ENCODE results near the gene STEAP4. TPM values are rescaled to one million over a fixed set of nuclear protein-coding genes. Genes with fewer than 3 reads are reported as not detected.

The STEAP4 gene
- polyA plus RNA-seq, 1 of the 3 experiments (the other 2 are of a cell fraction) = not detected

GRCh38 chr7:88302486-88302885 is 4.2 kb downstream of the STEAP4 start:
- DNase-seq = no peak
- no peak overlapping the region for H3K4me3 ChIP-seq (ENCODE audit: low read depth in 2 of 2, low read length in 1 of 2)
- no peaks in the 10 kb centered on the region for H3K27me3 ChIP-seq (ENCODE audit: insufficient read depth)
- no peaks in the 10 kb centered on the region for H3K9me2 ChIP-seq
- no peaks in the 10 kb centered on the region for H3K4me1 ChIP-seq (ENCODE audit: control insufficient read depth in 1 of 2, insufficient read depth in 2 of 2, low read depth in 1 of 2, low read length in 1 of 2)
- no peaks in the 10 kb centered on the region for H3F3A ChIP-seq (replicated peaks; ENCODE audit: insufficient read depth)
- H2AFZ ChIP-seq (ENCODE audit: low read depth) = no peak overlapping the region
- ChIA-PET CTCF (no interaction called here), POLR2A (no interaction called here)
- WGBS (ENCODE audit: low lambda C conversion rate) = 66% methylated on average over 6 of the region's 6 CpGs
- H3K36me3 ChIP-seq (replicated peaks in 1 of 2; ENCODE audit: control insufficient read depth in 1 of 2, insufficient read depth in 2 of 2, low read length in 1 of 2) = no peaks in the 10 kb centered on the region
- H4K20me1 ChIP-seq (ENCODE audit: insufficient read depth) = no peaks in the 10 kb centered on the region
- H3K9ac ChIP-seq = no peak overlapping the region
- H3K27ac ChIP-seq (ENCODE audit: low read depth in 2 of 2, low read length in 1 of 2) = no peak overlapping the region
- H3K4me2 ChIP-seq = no peak overlapping the region
- H3K79me2 ChIP-seq (ENCODE audit: insufficient read depth) = no peaks in the 10 kb centered on the region
- no peak for TF ChIP-seq TCF12 (IDR thresholded peaks at IDR 0.05)
- TF ChIP-seq CHD2 (IDR thresholded peaks at IDR 0.05; ENCODE audit: low read length, partially characterized antibody) = no peak
- no peak for TF ChIP-seq EZH2phosphoT487 (IDR thresholded peaks at IDR 0.05; ENCODE audit: borderline replicate concordance, low read depth)
- TF ChIP-seq SMC3 (IDR thresholded peaks at IDR 0.05; ENCODE audit: low read depth, low read length) = no peak
- no peaks in the 10 kb centered on the region for H3K9me3 ChIP-seq

GRCh38 chr7:88301924-88302323 is 4.8 kb downstream of the STEAP4 start:
- Histone ChIP-seq H3K9me3 (no peaks in the 10 kb centered on the region), H2AFZ (ENCODE audit: low read depth) (no peak overlapping the region), H3K79me2 (ENCODE audit: insufficient read depth) (no peaks in the 10 kb centered on the region), H3K4me2 (no peak overlapping the region), H4K20me1 (ENCODE audit: insufficient read depth) (no peaks in the 10 kb centered on the region), H3K27ac (ENCODE audit: low read depth in 2 of 2, low read length in 1 of 2) (no peak overlapping the region), H3K4me1 (ENCODE audit: control insufficient read depth in 1 of 2, insufficient read depth in 2 of 2, low read depth in 1 of 2, low read length in 1 of 2) (no peaks in the 10 kb centered on the region), H3K27me3 (ENCODE audit: insufficient read depth) (no peaks in the 10 kb centered on the region), H3K36me3 (replicated peaks in 1 of 2; ENCODE audit: control insufficient read depth in 1 of 2, insufficient read depth in 2 of 2, low read length in 1 of 2) (no peaks in the 10 kb centered on the region), H3K9me2 (no peaks in the 10 kb centered on the region), H3K4me3 (ENCODE audit: low read depth in 2 of 2, low read length in 1 of 2) (no peak overlapping the region), H3K9ac (no peak overlapping the region), H3F3A (replicated peaks; ENCODE audit: insufficient read depth) (no peaks in the 10 kb centered on the region)
- ChIA-PET CTCF (no interaction called here), POLR2A (no interaction called here)
- 10% methylated on average over 1 of the region's 1 CpG for WGBS (ENCODE audit: low lambda C conversion rate)
- DNase-seq = no peak
- TF ChIP-seq SMC3 (IDR thresholded peaks at IDR 0.05; ENCODE audit: low read depth, low read length) = no peak

GRCh38 chr7:88300401-88300945 is 6.2 kb downstream of the STEAP4 start:
- CTCF ChIA-PET = interaction anchor here (1.4 to 2.0 kb wide), 3 partner anchors 35 to 57 kb away, joined by 3 to 6 read pairs (median 3); no protein-coding TSS in a partner anchor
- Histone ChIP-seq H3F3A (replicated peaks; ENCODE audit: insufficient read depth) (no peaks in the 10 kb centered on the region), H3K4me2 (no peak overlapping the region), H3K9ac (no peak overlapping the region), H3K4me1 (ENCODE audit: control insufficient read depth in 1 of 2, insufficient read depth in 2 of 2, low read depth in 1 of 2, low read length in 1 of 2) (no peaks in the 10 kb centered on the region), H3K9me2 (no peaks in the 10 kb centered on the region), H4K20me1 (ENCODE audit: insufficient read depth) (no peaks in the 10 kb centered on the region), H2AFZ (ENCODE audit: low read depth) (no peak overlapping the region), H3K4me3 (ENCODE audit: low read depth in 2 of 2, low read length in 1 of 2) (no peak overlapping the region), H3K9me3 (no peaks in the 10 kb centered on the region), H3K27ac (ENCODE audit: low read depth in 2 of 2, low read length in 1 of 2) (no peak overlapping the region), H3K36me3 (replicated peaks in 1 of 2; ENCODE audit: control insufficient read depth in 1 of 2, insufficient read depth in 2 of 2, low read length in 1 of 2) (no peaks in the 10 kb centered on the region), H3K27me3 (ENCODE audit: insufficient read depth) (no peaks in the 10 kb centered on the region), H3K79me2 (ENCODE audit: insufficient read depth) (no peaks in the 10 kb centered on the region)
- WGBS (ENCODE audit: low lambda C conversion rate) = 13% methylated on average over 1 of the region's 1 CpG
- POLR2A ChIA-PET = no interaction called here
- DNase-seq = no peak
- TF ChIP-seq FOXM1 (IDR thresholded peaks at IDR 0.05; ENCODE audit: low read depth) (no peak), POLR2AphosphoS5 (IDR thresholded peaks at IDR 0.05; ENCODE audit: low read depth, low read length) (no peak), PBX3 (IDR thresholded peaks at IDR 0.05) (no peak), GABPA (IDR thresholded peaks at IDR 0.05; ENCODE audit: low read depth) (no peak), JUND (IDR thresholded peaks at IDR 0.05) (no peak), RCOR1 (IDR thresholded peaks at IDR 0.05; ENCODE audit: low read length) (no peak), TAF1 (IDR thresholded peaks at IDR 0.05; ENCODE audit: borderline replicate concordance, low read depth, low read length) (no peak), RAD21 (IDR thresholded peaks at IDR 0.05; ENCODE audit: low read length) (no peak), TEAD4 (IDR thresholded peaks at IDR 0.05; ENCODE audit: borderline replicate concordance, insufficient read depth) (no peak), SMC3 (IDR thresholded peaks at IDR 0.05; ENCODE audit: low read depth, low read length) (no peak), IRF3 (IDR thresholded peaks at IDR 0.05; ENCODE audit: low read depth, low read length) (no peak), NRF1 (IDR thresholded peaks at IDR 0.05; ENCODE audit: low read depth, low read length) (no peak), GATA2 (CRISPR knock-in tag; IDR thresholded peaks at IDR 0.05) (no peak), YY1 (IDR thresholded peaks at IDR 0.05; ENCODE audit: low read depth) (no peak), MAX (IDR thresholded peaks at IDR 0.05; ENCODE audit: low read depth) (no peak), USF1 (IDR thresholded peaks at IDR 0.05; ENCODE audit: borderline replicate concordance, low read depth) (no peak), RFX5 (IDR thresholded peaks at IDR 0.05; ENCODE audit: low read length) (no peak)
